ENCODE measurements around the gene CMC2.
A peak's percentile ranks its signal among the peaks of the same experiment; 100 is the strongest.

Gene CMC2

GRCh38 chr16:80996688-80997138 is 10.0 kb downstream of the CMC2 start:
- in situ Hi-C loops (cut with HindIII; ENCODE audit: low sequenced_read_pairs): no loop called here
- DNase-seq (ENCODE audit: low read depth): no peak
- H3K4me3 ChIP-seq (ENCODE audit: low read depth, low read length): no peak overlapping the region
- TF ChIP-seq, protein P1, sequence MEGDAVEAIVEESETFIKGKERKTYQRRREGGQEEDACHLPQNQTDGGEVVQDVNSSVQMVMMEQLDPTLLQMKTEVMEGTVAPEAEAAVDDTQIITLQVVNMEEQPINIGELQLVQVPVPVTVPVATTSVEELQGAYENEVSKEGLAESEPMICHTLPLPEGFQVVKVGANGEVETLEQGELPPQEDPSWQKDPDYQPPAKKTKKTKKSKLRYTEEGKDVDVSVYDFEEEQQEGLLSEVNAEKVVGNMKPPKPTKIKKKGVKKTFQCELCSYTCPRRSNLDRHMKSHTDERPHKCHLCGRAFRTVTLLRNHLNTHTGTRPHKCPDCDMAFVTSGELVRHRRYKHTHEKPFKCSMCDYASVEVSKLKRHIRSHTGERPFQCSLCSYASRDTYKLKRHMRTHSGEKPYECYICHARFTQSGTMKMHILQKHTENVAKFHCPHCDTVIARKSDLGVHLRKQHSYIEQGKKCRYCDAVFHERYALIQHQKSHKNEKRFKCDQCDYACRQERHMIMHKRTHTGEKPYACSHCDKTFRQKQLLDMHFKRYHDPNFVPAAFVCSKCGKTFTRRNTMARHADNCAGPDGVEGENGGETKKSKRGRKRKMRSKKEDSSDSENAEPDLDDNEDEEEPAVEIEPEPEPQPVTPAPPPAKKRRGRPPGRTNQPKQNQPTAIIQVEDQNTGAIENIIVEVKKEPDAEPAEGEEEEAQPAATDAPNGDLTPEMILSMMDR (IDR thresholded peaks at IDR 0.05; ENCODE audit: low read depth, low read length, missing control alignments): no peak

DNA sequence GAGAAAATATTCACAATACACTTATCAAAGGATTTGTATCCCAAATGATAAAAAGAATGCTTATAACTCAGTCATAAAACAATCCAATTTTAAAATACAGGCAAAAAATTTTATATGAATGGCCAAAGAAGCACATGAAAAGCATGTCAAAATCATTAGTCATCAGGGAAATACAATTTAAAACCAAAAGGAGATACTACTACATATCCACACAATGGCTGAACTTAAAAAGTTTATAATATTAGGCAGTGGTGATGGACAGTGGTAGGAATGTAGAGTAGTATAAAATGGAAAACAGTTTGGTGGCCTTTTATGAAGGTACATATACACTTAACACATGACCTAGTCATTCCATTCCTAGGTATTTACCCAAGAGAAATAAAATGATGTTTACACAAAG is 12.2 kb downstream of the CMC2 start:
- H3K4me3 ChIP-seq (ENCODE audit: low read depth, low read length): no peak overlapping the region
- TF ChIP-seq, protein P1 (IDR thresholded peaks at IDR 0.05; ENCODE audit: low read depth, low read length, missing control alignments): no peak
- no peak for DNase-seq (ENCODE audit: low read depth)
- in situ Hi-C loops (cut with HindIII; ENCODE audit: low sequenced_read_pairs): no loop called here

GRCh38 chr16:80993834-80994233 is 12.9 kb downstream of the CMC2 start:
- H3K4me3 ChIP-seq (ENCODE audit: low read depth, low read length): no peak overlapping the region
- in situ Hi-C loops (cut with HindIII; ENCODE audit: low sequenced_read_pairs): no loop called here
- TF ChIP-seq, protein P1 (IDR thresholded peaks at IDR 0.05; ENCODE audit: low read depth, low read length, missing control alignments): no peak
- DNase-seq (ENCODE audit: low read depth): no peak

DNA sequence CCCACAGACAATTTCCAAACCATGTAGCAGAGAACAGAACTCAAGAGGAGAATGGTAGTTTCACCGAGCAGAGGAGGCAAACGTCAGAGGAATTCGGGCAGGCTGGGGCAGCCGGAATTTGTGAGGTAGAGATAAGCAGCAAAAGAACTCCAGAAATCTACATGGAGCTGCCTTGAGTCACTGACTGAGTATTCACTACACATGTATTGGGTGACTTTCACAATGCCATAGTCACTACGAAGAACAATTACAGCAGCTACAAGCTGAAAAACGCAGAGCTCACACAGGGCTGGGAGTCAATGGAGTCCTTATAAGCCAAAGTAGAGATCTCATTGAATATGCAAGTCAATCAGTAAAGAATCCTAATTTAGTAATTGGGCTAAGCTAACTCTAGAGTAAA is 13.4 kb downstream of the CMC2 start:
- in situ Hi-C loops (cut with HindIII; ENCODE audit: low sequenced_read_pairs): no loop called here
- peak; percentile 70 for DNase-seq (ENCODE audit: low read depth)
- peak overlapping the region; percentile 9 for H3K4me3 ChIP-seq (ENCODE audit: low read depth, low read length)
- TF ChIP-seq, protein P1 (IDR thresholded peaks at IDR 0.05; ENCODE audit: low read depth, low read length, missing control alignments): no peak

- TF ChIP-seq, protein P1 (IDR thresholded peaks at IDR 0.05; ENCODE audit: low read depth, low read length, missing control alignments): no peak
- no peak overlapping the region for H3K4me3 ChIP-seq (ENCODE audit: low read depth, low read length)
- DNase-seq (ENCODE audit: low read depth): no peak
- in situ Hi-C loops (cut with HindIII; ENCODE audit: low sequenced_read_pairs): no loop called here
Observed at GRCh38 chr16:80992676-80993293, 13.9 kb downstream of the CMC2 start.

GRCh38 chr16:80991792-80992430 is 14.8 kb downstream of the CMC2 start:
- TF ChIP-seq, protein P1 (IDR thresholded peaks at IDR 0.05; ENCODE audit: low read depth, low read length, missing control alignments): no peak
- in situ Hi-C loops (cut with HindIII; ENCODE audit: low sequenced_read_pairs): no loop called here
- H3K4me3 ChIP-seq (ENCODE audit: low read depth, low read length): no peak overlapping the region
- no peak for DNase-seq (ENCODE audit: low read depth)
